Calu3 (cell line): ENCODE measurements around the gene USP3. TPM values are rescaled to one million over a fixed set of nuclear protein-coding genes. Genes with fewer than 3 reads are reported as not detected.

Experiments used
- BruUV-seq: library from RNA; stranded (reverse); fragments of 400-500 nt; replicated peaks from 2 replicates; lab custom pipeline; 2021; lab: Mats Ljungman, UMichigan
- CTCF ChIA-PET: fragments of 300-600 bp; sonication (Branson Sonifier 250); formaldehyde crosslinking; loops from one replicate; lab custom pipeline; 2022; ENCODE audit warnings: antibody characterized with exemption; lab: Charles Lee
- DNase-seq: peaks from one replicate; pipeline ENCODE4 v3.0.0; 2022
- H3K27ac Mint-ChIP-seq: one replicate; pipeline ENCODE4 v1.8.0; 2022; ENCODE audit warnings: mixed read lengths; ENCODE audit not compliant: unreplicated experiment
- H3K27me3 Mint-ChIP-seq: one replicate; pipeline ENCODE4 v1.8.0; 2022; ENCODE audit warnings: mixed read lengths; ENCODE audit not compliant: unreplicated experiment
- H3K36me3 Mint-ChIP-seq: one replicate; pipeline ENCODE4 v1.8.0; 2022; ENCODE audit warnings: mild to moderate bottlenecking, moderate library complexity, mixed read lengths; ENCODE audit not compliant: insufficient read depth, unreplicated experiment
- H3K4me1 Mint-ChIP-seq: one replicate; pipeline ENCODE4 v1.8.0; 2022; ENCODE audit warnings: mild to moderate bottlenecking, low read depth, mixed read lengths; ENCODE audit not compliant: unreplicated experiment
- H3K4me3 Mint-ChIP-seq: one replicate; pipeline ENCODE4 v1.8.0; 2022; ENCODE audit warnings: mild to moderate bottlenecking, low read depth, moderate library complexity, mixed read lengths; ENCODE audit not compliant: unreplicated experiment
- H3K9me3 Mint-ChIP-seq: one replicate; pipeline ENCODE4 v1.8.0; 2022; ENCODE audit warnings: low read depth, mixed read lengths; ENCODE audit not compliant: unreplicated experiment
- intact Hi-C: fragments of 100-400 bp; cut with micrococcal nuclease; formaldehyde crosslinking; loops from one replicate; pipeline ENCODE4 v1.10.0; 2022; ENCODE audit not compliant: unreplicated experiment
- total RNA-seq: library from RNA; stranded (reverse); gene quantifications from 2 replicates; pipeline ENCODE4 v1.2.3, GENCODE V29; 2022
- TF ChIP-seq, protein P1 (sequence below): fragments of 200-600 bp; IDR thresholded peaks from one replicate; pipeline ENCODE4 v1.8.0; 2022; ENCODE audit warnings: antibody characterized with exemption; ENCODE audit not compliant: unreplicated experiment

The USP3 gene
- total RNA-seq, 1 experiment from 2014 or later, result 80.8 TPM

DNA sequence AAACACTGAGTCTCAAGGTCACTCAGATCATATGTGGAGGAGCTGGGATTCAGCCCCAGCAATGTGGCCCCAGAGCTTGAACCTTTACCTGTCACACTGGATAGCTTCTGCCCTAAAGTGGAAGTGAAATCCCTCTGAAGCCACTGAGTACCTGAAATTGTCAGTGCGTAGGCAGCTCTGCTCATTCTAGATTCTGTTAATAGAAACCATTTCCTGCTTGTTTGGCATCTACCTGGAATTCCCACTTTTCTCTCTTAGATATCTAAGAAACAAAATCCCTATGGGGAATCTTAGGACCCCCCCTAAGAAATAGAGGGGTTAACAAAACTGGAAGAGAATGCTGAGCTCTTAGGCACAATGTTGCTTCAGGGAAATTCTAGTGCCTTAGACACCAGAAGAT lies 122.6 kb downstream of the USP3 start:
- TF ChIP-seq, protein P1, sequence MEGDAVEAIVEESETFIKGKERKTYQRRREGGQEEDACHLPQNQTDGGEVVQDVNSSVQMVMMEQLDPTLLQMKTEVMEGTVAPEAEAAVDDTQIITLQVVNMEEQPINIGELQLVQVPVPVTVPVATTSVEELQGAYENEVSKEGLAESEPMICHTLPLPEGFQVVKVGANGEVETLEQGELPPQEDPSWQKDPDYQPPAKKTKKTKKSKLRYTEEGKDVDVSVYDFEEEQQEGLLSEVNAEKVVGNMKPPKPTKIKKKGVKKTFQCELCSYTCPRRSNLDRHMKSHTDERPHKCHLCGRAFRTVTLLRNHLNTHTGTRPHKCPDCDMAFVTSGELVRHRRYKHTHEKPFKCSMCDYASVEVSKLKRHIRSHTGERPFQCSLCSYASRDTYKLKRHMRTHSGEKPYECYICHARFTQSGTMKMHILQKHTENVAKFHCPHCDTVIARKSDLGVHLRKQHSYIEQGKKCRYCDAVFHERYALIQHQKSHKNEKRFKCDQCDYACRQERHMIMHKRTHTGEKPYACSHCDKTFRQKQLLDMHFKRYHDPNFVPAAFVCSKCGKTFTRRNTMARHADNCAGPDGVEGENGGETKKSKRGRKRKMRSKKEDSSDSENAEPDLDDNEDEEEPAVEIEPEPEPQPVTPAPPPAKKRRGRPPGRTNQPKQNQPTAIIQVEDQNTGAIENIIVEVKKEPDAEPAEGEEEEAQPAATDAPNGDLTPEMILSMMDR, result no peak
- Mint-ChIP-seq H3K27me3 (no peaks in the 10 kb centered on the region), H3K4me3 (no peak overlapping the region), H3K27ac (no peak overlapping the region), H3K9me3 (peaks cover under 1% of the 10 kb centered on the region), H3K36me3 (peaks cover 15% of the 10 kb centered on the region), H3K4me1 (no peaks in the 10 kb centered on the region)
- intact Hi-C loops, result no loop called here
- CTCF ChIA-PET, result no interaction called here
- DNase-seq, result no peak
- BruUV-seq, result no TSS peak

DNA sequence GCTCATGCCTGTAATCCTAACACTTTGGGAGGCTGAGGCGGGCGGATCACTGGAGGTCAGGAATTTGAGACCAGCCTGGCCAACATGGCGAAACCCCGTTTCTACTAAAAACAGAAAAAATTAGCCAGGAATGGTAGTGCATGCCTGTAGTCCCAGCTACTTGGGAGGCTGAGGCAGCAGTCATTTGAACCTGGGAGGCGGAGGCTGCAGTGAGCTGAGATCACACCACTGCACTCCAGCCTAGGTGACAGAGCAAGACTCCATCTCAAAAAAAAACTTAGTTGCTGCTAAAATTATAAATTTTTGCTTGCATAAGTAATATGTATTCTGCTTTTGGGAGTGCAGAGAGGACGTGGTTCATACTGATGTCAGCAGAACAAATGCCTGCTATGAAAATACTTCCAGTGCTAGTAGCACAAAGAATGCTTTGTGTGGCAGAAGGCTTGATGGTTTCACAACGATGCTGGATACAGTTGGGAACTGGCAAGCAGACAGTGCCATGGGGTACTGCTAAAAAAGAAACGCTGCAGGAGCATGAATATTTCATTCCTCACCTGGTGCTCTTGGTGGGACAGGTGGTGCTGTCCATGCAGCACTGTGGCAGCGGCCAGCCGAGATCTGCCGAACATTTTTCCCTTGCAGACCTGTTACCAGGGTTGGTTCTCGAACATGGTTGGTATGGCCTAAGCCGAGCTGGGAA lies 123.9 kb downstream of the USP3 start:
- Mint-ChIP-seq H3K4me1 (no peaks in the 10 kb centered on the region), H3K36me3 (peaks cover 15% of the 10 kb centered on the region), H3K4me3 (no peak overlapping the region), H3K9me3 (no peaks in the 10 kb centered on the region), H3K27ac (no peak overlapping the region), H3K27me3 (no peaks in the 10 kb centered on the region)
- TF ChIP-seq, protein P1, result no peak
- no peak for DNase-seq
- no TSS peak for BruUV-seq
- CTCF ChIA-PET, result no interaction called here
- intact Hi-C loops, result no loop called here

DNA sequence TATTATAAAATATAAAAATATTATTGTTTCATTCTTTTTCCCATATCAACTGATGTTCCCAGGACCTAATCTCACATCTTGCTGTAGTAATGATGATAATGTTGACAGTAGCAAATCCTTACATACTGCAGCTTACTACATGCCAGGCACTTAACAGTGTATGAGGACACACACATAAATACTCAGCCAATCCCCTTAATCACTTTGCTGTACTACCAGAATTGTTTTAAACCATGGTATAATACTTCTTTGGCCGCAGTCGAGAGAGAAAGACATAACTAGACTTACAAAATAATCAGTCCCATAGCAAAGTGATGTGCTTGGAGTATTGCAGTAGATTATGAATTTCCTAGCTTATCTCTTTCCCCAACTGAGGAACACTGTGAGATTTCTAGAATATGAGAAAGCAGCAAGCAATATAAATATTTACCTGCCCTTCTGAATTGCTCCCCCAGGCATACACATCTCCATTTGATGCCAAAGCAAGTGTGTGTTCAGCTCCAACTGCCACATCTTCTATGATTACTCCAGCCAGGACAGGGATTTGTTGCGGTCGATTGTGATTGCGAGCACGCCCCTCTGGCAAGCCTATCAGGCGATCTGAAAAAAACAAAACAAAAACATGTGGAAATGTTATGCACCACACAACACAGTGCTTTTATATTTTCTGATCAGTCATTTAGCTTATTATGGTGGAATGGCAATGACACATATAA lies 125.8 kb downstream of the USP3 start:
- no peak for DNase-seq
- TF ChIP-seq, protein P1, result no peak
- no peaks in the 10 kb centered on the region for H3K4me1 Mint-ChIP-seq
- H3K4me3 Mint-ChIP-seq, result no peak overlapping the region
- H3K9me3 Mint-ChIP-seq, result no peaks in the 10 kb centered on the region
- peaks cover 15% of the 10 kb centered on the region for H3K36me3 Mint-ChIP-seq
- H3K27ac Mint-ChIP-seq, result no peak overlapping the region
- no peaks in the 10 kb centered on the region for H3K27me3 Mint-ChIP-seq
- BruUV-seq, result no TSS peak
- CTCF ChIA-PET, result no interaction called here
- intact Hi-C loops, result no loop called here

DNA sequence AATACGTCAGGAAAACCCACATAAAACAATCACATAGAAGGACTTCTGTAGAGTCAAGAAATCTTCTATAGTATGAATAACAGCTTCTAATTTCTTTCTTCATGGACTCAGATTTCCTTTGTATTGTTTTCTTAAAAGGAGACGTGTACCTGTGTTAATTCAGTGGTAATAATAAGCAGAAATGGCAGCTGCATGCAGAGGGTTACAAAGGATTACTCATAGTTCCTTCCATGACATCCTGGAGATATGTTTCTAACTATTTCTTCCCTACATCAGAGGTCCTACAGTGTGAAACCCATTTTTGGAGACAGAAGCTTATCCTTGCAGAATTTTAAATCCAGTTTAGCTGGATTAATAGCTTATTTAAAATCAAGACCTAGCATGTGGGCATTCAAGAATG lies 128.9 kb downstream of the USP3 start:
- no peaks in the 10 kb centered on the region for H3K4me1 Mint-ChIP-seq
- DNase-seq, result no peak
- TF ChIP-seq, protein P1, result no peak
- BruUV-seq, result no TSS peak
- H3K4me3 Mint-ChIP-seq, result no peak overlapping the region
- CTCF ChIA-PET, result no interaction called here
- no peaks in the 10 kb centered on the region for H3K9me3 Mint-ChIP-seq
- H3K36me3 Mint-ChIP-seq, result peaks cover 11% of the 10 kb centered on the region
- H3K27me3 Mint-ChIP-seq, result no peaks in the 10 kb centered on the region
- intact Hi-C loops, result no loop called here
- H3K27ac Mint-ChIP-seq, result no peak overlapping the region
